Vagina (tissue), 2 donors: Measurements from ENCODE around the gene PIGV. TPM values are rescaled to one million over a fixed set of nuclear protein-coding genes. Genes with fewer than 3 reads are reported as not detected.

Experiments
- DNase-seq, 2 donors: peaks; one replicate each; pipeline ENCODE4 v3.0.0-alpha.2; 2017; ENCODE audit errors: extremely low spot score in 2 of 2
- H3K27ac ChIP-seq: fragments of 200-600 bp; sonication (generic); one replicate; pipeline ENCODE4 v1.5.1; 2019
- H3K27me3 ChIP-seq: fragments of 200-600 bp; sonication (generic); one replicate; pipeline ENCODE4 v1.5.1; 2019
- H3K36me3 ChIP-seq, 2 donors: fragments of 200-600 bp; sonication (generic); one replicate each; pipeline ENCODE4 v1.5.1; 2017 to 2019
- H3K4me1 ChIP-seq: fragments of 200-600 bp; sonication (generic); one replicate; pipeline ENCODE4 v1.5.1; 2019
- H3K4me3 ChIP-seq, 2 donors: fragments of 200-600 bp; sonication (generic); 1 replicate in 1 of 2; 2 replicates in 1 of 2; pipeline ENCODE4 v1.5.1; 2016 to 2019
- H3K9me3 ChIP-seq: fragments of 200-600 bp; sonication (generic); one replicate; pipeline ENCODE4 v1.5.1; 2019
- CTCF ChIP-seq, 3 experiments: fragments of 450-650 bp in 2 of 3; fragments of 200-600 bp in 1 of 3; sonication (generic) in 1 of 3; IDR thresholded peaks; one replicate each; pipeline ENCODE4 v1.5.1; 2017 to 2019; ENCODE audit warnings: antibody characterized with exemption in 3 of 3, mild to moderate bottlenecking in 2 of 3, moderate library complexity in 2 of 3
- POLR2A ChIP-seq, 2 donors: fragments of 450-650 bp; IDR thresholded peaks; one replicate each; pipeline ENCODE4 v1.6.1; 2017; ENCODE audit warnings: antibody characterized with exemption in 2 of 2, mild to moderate bottlenecking in 2 of 2, moderate library complexity in 2 of 2
- POLR2AphosphoS5 ChIP-seq, 2 donors: sonication (generic); formaldehyde crosslinking; IDR thresholded peaks; one replicate each; pipeline ENCODE4 v1.9.0; 2017; ENCODE audit warnings: antibody characterized with exemption in 2 of 2, mild to moderate bottlenecking in 2 of 2, low read depth in 1 of 2; ENCODE audit not compliant: insufficient read depth in 1 of 2
- intact Hi-C: fragments of 100-400 bp; cut with DNase I; formaldehyde crosslinking; loops from one replicate; pipeline ENCODE4 v1.15.1; 2023
- total RNA-seq: library from RNA; depleted of rRNA; stranded (reverse); fragments of >200 nt; gene quantifications from one replicate; pipeline ENCODE4 v1.2.3, GENCODE V29; 2016

Gene PIGV
- total RNA-seq, 1 donor from 2014 or later: 8.1 TPM

- Histone ChIP-seq H3K36me3 (no peaks in the 10 kb centered on the region), H3K27me3 (no peaks in the 10 kb centered on the region), H3K4me1 (no peaks in the 10 kb centered on the region), H3K4me3 (no peak overlapping the region), H3K9me3 (no peaks in the 10 kb centered on the region), H3K27ac (no peak overlapping the region)
- no peak for DNase-seq
- TF ChIP-seq POLR2AphosphoS5 (IDR thresholded peaks at IDR 0.05; ENCODE audit: insufficient read depth in 1 of 2, low read depth in 1 of 2) (no peak), POLR2A (IDR thresholded peaks at IDR 0.05) (no peak), CTCF (IDR thresholded peaks at IDR 0.05) (no peak)
- intact Hi-C loops: no loop called here
These were observed 26.6 kb downstream of the PIGV start for GRCh38 chr1:26814377-26814776.

GRCh38 chr1:26814893-26815292, 27.1 kb downstream of the PIGV start:
- Histone ChIP-seq H3K4me3 (no peak overlapping the region), H3K36me3 (no peaks in the 10 kb centered on the region), H3K4me1 (no peaks in the 10 kb centered on the region), H3K27ac (no peak overlapping the region), H3K27me3 (no peaks in the 10 kb centered on the region), H3K9me3 (no peaks in the 10 kb centered on the region)
- no peak for TF ChIP-seq CTCF (IDR thresholded peaks at IDR 0.05)
- TF ChIP-seq POLR2A (IDR thresholded peaks at IDR 0.05): no peak
- no peak for TF ChIP-seq POLR2AphosphoS5 (IDR thresholded peaks at IDR 0.05; ENCODE audit: insufficient read depth in 1 of 2, low read depth in 1 of 2)
- no peak for DNase-seq
- intact Hi-C loops: no loop called here

- Histone ChIP-seq H3K27ac (no peak overlapping the region), H3K4me3 (no peak overlapping the region)
- intact Hi-C loops: no loop called here
These were observed 33.1 kb downstream of the PIGV start for GRCh38 chr1:26820784-26821269.

GRCh38 chr1:26822737-26823395, 35.1 kb downstream of the PIGV start:
- H3K36me3 ChIP-seq: no peaks in the 10 kb centered on the region
- DNase-seq: no peak
- no peaks in the 10 kb centered on the region for H3K9me3 ChIP-seq
- intact Hi-C loops: no loop called here
- H3K4me1 ChIP-seq: peaks cover 21% of the 10 kb centered on the region
- no peak overlapping the region for H3K27ac ChIP-seq
- TF ChIP-seq CTCF (IDR thresholded peaks at IDR 0.05) (peak in 1 of 3 experiments; percentile 4), POLR2A (IDR thresholded peaks at IDR 0.05) (no peak), POLR2AphosphoS5 (IDR thresholded peaks at IDR 0.05; ENCODE audit: insufficient read depth in 1 of 2, low read depth in 1 of 2) (no peak)
- H3K27me3 ChIP-seq: no peaks in the 10 kb centered on the region
- no peak overlapping the region for H3K4me3 ChIP-seq

More at GRCh38 chr1:26820784-26821269, 33.1 kb downstream of the PIGV start:
- Histone ChIP-seq H3K9me3 (no peaks in the 10 kb centered on the region), H3K27me3 (no peaks in the 10 kb centered on the region), H3K36me3 (no peaks in the 10 kb centered on the region), H3K4me1 (peaks cover 7% of the 10 kb centered on the region)
- no peak for DNase-seq
- no peak for TF ChIP-seq POLR2A (IDR thresholded peaks at IDR 0.05)
- no peak for TF ChIP-seq CTCF (IDR thresholded peaks at IDR 0.05)
- TF ChIP-seq POLR2AphosphoS5 (IDR thresholded peaks at IDR 0.05; ENCODE audit: insufficient read depth in 1 of 2, low read depth in 1 of 2): no peak

GRCh38 chr1:26824731-26825130, 37.0 kb downstream of the PIGV start:
- H3K4me1 ChIP-seq: peaks cover 39% of the 10 kb centered on the region
- TF ChIP-seq CTCF (IDR thresholded peaks at IDR 0.05): no peak
- intact Hi-C loops: no loop called here
- H3K27ac ChIP-seq: no peak overlapping the region
- no peak for DNase-seq
- no peaks in the 10 kb centered on the region for H3K27me3 ChIP-seq
- no peak overlapping the region for H3K4me3 ChIP-seq
- no peaks in the 10 kb centered on the region for H3K36me3 ChIP-seq
- no peaks in the 10 kb centered on the region for H3K9me3 ChIP-seq
